Right lobe of liver (tissue), 4 donors: ENCODE measurements around the gene TAB3.

Experiments
- POLR2A ChIP-seq: fragments of 450-650 bp; IDR thresholded peaks from one replicate; pipeline ENCODE4 v1.6.1; 2017; ENCODE audit warnings: antibody characterized with exemption, mild to moderate bottlenecking
- TF ChIP-seq, protein P1 (sequence below), 4 donors: fragments of 200-600 bp in 3 of 4; fragments of 450-650 bp in 1 of 4; IDR thresholded peaks; one replicate each; pipeline versions ENCODE4 v1.5.1 to v1.8.0; 2016 to 2022; ENCODE audit warnings: antibody characterized with exemption in 4 of 4, mild to moderate bottlenecking in 2 of 4
- donor health status: DM: no; HTN: no; CAD: no.
- donor health status: DM: no; HTN: no; CAD: no.
- donor health status: DM: no; HTN: yes; CAD: no.

DNA sequence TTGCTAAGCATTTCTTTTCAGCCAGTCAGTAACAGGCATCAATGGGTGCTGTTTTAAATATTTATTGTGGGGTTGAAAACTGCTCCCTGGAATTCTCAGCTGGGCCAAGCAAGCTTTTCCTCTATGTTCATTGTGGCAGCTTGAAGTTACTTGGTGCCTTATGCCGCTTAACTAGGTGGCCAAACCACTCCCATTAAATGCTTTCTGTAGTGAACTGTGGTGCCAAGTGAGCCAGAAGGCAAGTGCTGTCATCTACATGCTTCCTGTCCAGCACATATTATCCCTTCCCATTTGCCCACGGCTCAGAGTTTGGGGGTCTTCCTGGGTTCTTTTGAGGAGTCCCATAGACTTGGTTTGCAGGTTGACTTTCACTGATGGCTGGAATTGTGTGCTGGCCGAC, 64.8 kb downstream of the TAB3 start:
- TF ChIP-seq, protein P1, sequence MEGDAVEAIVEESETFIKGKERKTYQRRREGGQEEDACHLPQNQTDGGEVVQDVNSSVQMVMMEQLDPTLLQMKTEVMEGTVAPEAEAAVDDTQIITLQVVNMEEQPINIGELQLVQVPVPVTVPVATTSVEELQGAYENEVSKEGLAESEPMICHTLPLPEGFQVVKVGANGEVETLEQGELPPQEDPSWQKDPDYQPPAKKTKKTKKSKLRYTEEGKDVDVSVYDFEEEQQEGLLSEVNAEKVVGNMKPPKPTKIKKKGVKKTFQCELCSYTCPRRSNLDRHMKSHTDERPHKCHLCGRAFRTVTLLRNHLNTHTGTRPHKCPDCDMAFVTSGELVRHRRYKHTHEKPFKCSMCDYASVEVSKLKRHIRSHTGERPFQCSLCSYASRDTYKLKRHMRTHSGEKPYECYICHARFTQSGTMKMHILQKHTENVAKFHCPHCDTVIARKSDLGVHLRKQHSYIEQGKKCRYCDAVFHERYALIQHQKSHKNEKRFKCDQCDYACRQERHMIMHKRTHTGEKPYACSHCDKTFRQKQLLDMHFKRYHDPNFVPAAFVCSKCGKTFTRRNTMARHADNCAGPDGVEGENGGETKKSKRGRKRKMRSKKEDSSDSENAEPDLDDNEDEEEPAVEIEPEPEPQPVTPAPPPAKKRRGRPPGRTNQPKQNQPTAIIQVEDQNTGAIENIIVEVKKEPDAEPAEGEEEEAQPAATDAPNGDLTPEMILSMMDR (IDR thresholded peaks at IDR 0.05): no peak
- no peak for TF ChIP-seq POLR2A
